Measurements from ENCODE around the gene TFAM.

- peak; percentile 53; the same call in 1 of the 2 replicates for TF ChIP-seq CTCF (conservative IDR thresholded peaks at IDR 0.05; ENCODE audit: low read length)
- no peak for TF ChIP-seq EZH2phosphoT487 (IDR thresholded peaks at IDR 0.05; ENCODE audit: borderline replicate concordance, low read depth, low read length)
These were observed at the start of gene TFAM for GRCh38 chr10:58384999-58385783.

All from OCI-LY7 (cell line).